Gastroesophageal sphincter (tissue), 4 donors: ENCODE measurements around the gene TNFRSF1A. TPM values are rescaled to one million over a fixed set of nuclear protein-coding genes. Genes with fewer than 3 reads are reported as not detected.

Experiments used
- ATAC-seq: fragments of 150-250 bp; one replicate; pipeline ENCODE4 v1.9.1; 2016; ENCODE audit warnings: mild to moderate bottlenecking, moderate library complexity
- H3K27ac ChIP-seq, 4 donors: fragments of 200-600 bp; sonication (generic) in 3 of 4; 1 replicate in 3 of 4; 2 replicates in 1 of 4; pipeline ENCODE4 v1.5.1; 2016 to 2019
- H3K27me3 ChIP-seq: fragments of 200-600 bp; sonication (generic); one replicate; pipeline ENCODE4 v1.5.1; 2019
- H3K36me3 ChIP-seq, 2 donors: fragments of 200-600 bp; sonication (generic); one replicate each; pipeline ENCODE4 v1.5.1; 2019; ENCODE audit warnings: control low read depth in 1 of 2
- H3K4me1 ChIP-seq, 3 donors: fragments of 200-600 bp; sonication (generic); 1 replicate in 2 of 3; 2 replicates in 1 of 3; pipeline ENCODE4 v1.5.1; 2016 to 2019; ENCODE audit warnings: control low read depth in 2 of 3
- H3K4me3 ChIP-seq, 2 donors: fragments of 200-600 bp; sonication (generic); one replicate each; pipeline ENCODE4 v1.5.1; 2019; ENCODE audit warnings: mild to moderate bottlenecking in 1 of 2, moderate library complexity in 1 of 2
- H3K9me3 ChIP-seq, 3 donors: fragments of 200-600 bp; sonication (generic); one replicate each; pipeline ENCODE4 v1.5.1; 2017 to 2019; ENCODE audit warnings: control low read depth in 2 of 3
- CTCF ChIP-seq, 4 experiments: fragments of 200-600 bp in 2 of 4; fragments of 450-650 bp in 2 of 4; sonication (generic) in 1 of 4; IDR thresholded peaks; one replicate each; pipeline ENCODE4 v1.5.1; 2017 to 2019; ENCODE audit warnings: antibody characterized with exemption in 4 of 4, mild to moderate bottlenecking in 2 of 4, moderate library complexity in 2 of 4
- EP300 ChIP-seq: sonication (generic); formaldehyde crosslinking; IDR thresholded peaks from one replicate; pipeline ENCODE4 v1.6.1; 2017; ENCODE audit warnings: antibody characterized with exemption, mild to moderate bottlenecking
- POLR2A ChIP-seq, 2 donors: fragments of 450-650 bp; IDR thresholded peaks; one replicate each; pipeline ENCODE4 v1.6.1; 2017; ENCODE audit warnings: antibody characterized with exemption in 2 of 2, mild to moderate bottlenecking in 2 of 2, moderate library complexity in 1 of 2
- POLR2AphosphoS5 ChIP-seq: sonication (generic); formaldehyde crosslinking; IDR thresholded peaks from one replicate; pipeline ENCODE4 v1.6.1; 2017; ENCODE audit warnings: antibody characterized with exemption
- WGBS, 2 donors: methylation state at CpG; one replicate each; pipeline ENCODE4 v1.1.5; 2018; ENCODE audit warnings: low coverage in 1 of 2; 5-methylcytosine and 5-hydroxymethylcytosine counted together
- total RNA-seq, 4 donors: library from RNA; depleted of rRNA; stranded (reverse); fragments of >200 nt; gene quantifications; one replicate each; pipeline ENCODE4 v1.1.0, GENCODE V29; 2016

TNFRSF1A gene
- total RNA-seq, 4 donors from 2014 or later = 150 to 356 (median 227) TPM

GRCh38 chr12:6323340-6323994 lies 18.4 kb downstream of the TNFRSF1A start:
- peak overlapping the region in 1 of 2 donors; percentile 23 for H3K4me3 ChIP-seq
- peak; percentile 72 for ATAC-seq
- peak in 3 of 4 experiments; percentile 66 to 78 (median 75) for TF ChIP-seq CTCF (IDR thresholded peaks at IDR 0.05)
- peak; percentile 60 for TF ChIP-seq POLR2AphosphoS5
- no peak for TF ChIP-seq POLR2A (IDR thresholded peaks at IDR 0.05)
- TF ChIP-seq EP300 = no peak
- peaks cover 2 to 68% (median 31%) of the 10 kb centered on the region in 3 donors for H3K4me1 ChIP-seq
- H3K27me3 ChIP-seq = no peaks in the 10 kb centered on the region
- H3K9me3 ChIP-seq = no peaks in the 10 kb centered on the region
- peak overlapping the region; percentile 57 to 82 (median 77) for H3K27ac ChIP-seq
- H3K36me3 ChIP-seq = peaks cover 0 to 10% of the 10 kb centered on the region in 2 donors
- 3 to 4% methylated on average over 8 to 11 of the region's 14 CpGs for WGBS, 2 donors

GRCh38 chr12:6322969-6323339 lies 18.9 kb downstream of the TNFRSF1A start:
- Histone ChIP-seq H3K27ac (peak overlapping the region in 3 of 4 donors; percentile 72 to 82 (median 82)), H3K4me3 (no peak overlapping the region), H3K27me3 (no peaks in the 10 kb centered on the region), H3K36me3 (peaks cover 0 to 5% of the 10 kb centered on the region in 2 donors), H3K4me1 (peaks cover 2 to 63% (median 31%) of the 10 kb centered on the region in 3 donors), H3K9me3 (no peaks in the 10 kb centered on the region)
- TF ChIP-seq CTCF (IDR thresholded peaks at IDR 0.05) (no peak), POLR2AphosphoS5 (no peak), POLR2A (IDR thresholded peaks at IDR 0.05) (no peak), EP300 (no peak)
- 38 to 40% methylated on average over 2 of the region's 2 CpGs for WGBS, 2 donors
- ATAC-seq = no peak

- TF ChIP-seq POLR2A (IDR thresholded peaks at IDR 0.05) = no peak
- TF ChIP-seq CTCF (IDR thresholded peaks at IDR 0.05) = no peak
- TF ChIP-seq EP300 = no peak
- TF ChIP-seq POLR2AphosphoS5 = no peak
- H3K4me3 ChIP-seq = no peak overlapping the region
- whole genome bisulfite sequencing, 2 donors = 70 to 80% methylated on average over 3 to 4 of the region's 4 CpGs
- no peak for ATAC-seq
- H3K9me3 ChIP-seq = no peaks in the 10 kb centered on the region
- H3K27ac ChIP-seq = peak overlapping the region in 3 of 4 donors; percentile 11 to 82 (median 82)
- peaks cover 2 to 57% (median 25%) of the 10 kb centered on the region in 3 donors for H3K4me1 ChIP-seq
- no peaks in the 10 kb centered on the region for H3K36me3 ChIP-seq
- no peaks in the 10 kb centered on the region for H3K27me3 ChIP-seq
Observed at GRCh38 chr12:6322352-6322751, 19.5 kb downstream of the TNFRSF1A start.

- H3K4me3 ChIP-seq = no peak overlapping the region
- no peaks in the 10 kb centered on the region for H3K36me3 ChIP-seq
- no peak for TF ChIP-seq POLR2AphosphoS5
- TF ChIP-seq POLR2A (IDR thresholded peaks at IDR 0.05) = no peak
- TF ChIP-seq CTCF (IDR thresholded peaks at IDR 0.05) = no peak
- TF ChIP-seq EP300 = no peak
- H3K4me1 ChIP-seq = peaks cover 2 to 52% (median 21%) of the 10 kb centered on the region in 3 donors
- no peaks in the 10 kb centered on the region for H3K9me3 ChIP-seq
- 82 to 89% methylated on average over 1 to 5 of the region's 6 CpGs for WGBS, 2 donors
- H3K27me3 ChIP-seq = no peaks in the 10 kb centered on the region
- ATAC-seq = no peak
- H3K27ac ChIP-seq = peak overlapping the region in 3 of 4 donors; percentile 11 to 82 (median 82)
Observed at GRCh38 chr12:6321905-6322304, 20.0 kb downstream of the TNFRSF1A start.

- WGBS, 2 donors = 83% methylated on average over 3 of the region's 4 CpGs; no CpG with 5 or more reads in 1 of the 2 donors
- ATAC-seq = no peak
- no peaks in the 10 kb centered on the region for H3K27me3 ChIP-seq
- H3K4me1 ChIP-seq = peaks cover 0 to 28% (median 10%) of the 10 kb centered on the region in 3 donors
- H3K36me3 ChIP-seq = no peaks in the 10 kb centered on the region
- H3K27ac ChIP-seq = no peak overlapping the region
- H3K4me3 ChIP-seq = no peak overlapping the region
- TF ChIP-seq POLR2A (IDR thresholded peaks at IDR 0.05) (no peak), CTCF (IDR thresholded peaks at IDR 0.05) (no peak), POLR2AphosphoS5 (no peak), EP300 (no peak)
- H3K9me3 ChIP-seq = no peaks in the 10 kb centered on the region
Observed at GRCh38 chr12:6319446-6319845, 22.4 kb downstream of the TNFRSF1A start.
